Measurements from ENCODE around the gene ITPR1. TPM values are rescaled to one million over a fixed set of nuclear protein-coding genes. Genes with fewer than 3 reads are reported as not detected.

The ITPR1 gene
- polyA plus RNA-seq, 1 donor from 2014 or later = 2.1 TPM

- Histone ChIP-seq H4K20me1 (ENCODE audit: insufficient read depth) (no peaks in the 10 kb centered on the region), H3K9me3 (ENCODE audit: low read length) (no peaks in the 10 kb centered on the region), H3K79me2 (replicated peaks; ENCODE audit: insufficient read depth, low read length) (no peaks in the 10 kb centered on the region), H3K36me3 (ENCODE audit: insufficient read depth, low read length) (no peaks in the 10 kb centered on the region), H3F3A (ENCODE audit: insufficient read depth, low read length, poor library complexity, severe bottlenecking) (no peaks in the 10 kb centered on the region), H3K4me2 (ENCODE audit: low read length) (no peak overlapping the region), H3K9me2 (ENCODE audit: insufficient read depth, low read length) (no peaks in the 10 kb centered on the region), H3K27me3 (ENCODE audit: insufficient read depth, low read depth, low read length) (no peaks in the 10 kb centered on the region), H3K9ac (ENCODE audit: low read length) (no peak overlapping the region), H3K27ac (ENCODE audit: low read length) (no peak overlapping the region), H2AFZ (ENCODE audit: low read depth, low read length) (no peak overlapping the region), H3K4me3 (ENCODE audit: low read length) (no peak overlapping the region)
- TF ChIP-seq TAF1 (IDR thresholded peaks at IDR 0.05; ENCODE audit: low read depth) (no peak), EZH2 (IDR thresholded peaks at IDR 0.05; ENCODE audit: borderline replicate concordance, insufficient read depth, low read length, poor library complexity, severe bottlenecking) (no peak), RAD21 (conservative IDR thresholded peaks at IDR 0.05) (no peak), SMC3 (conservative IDR thresholded peaks at IDR 0.05; ENCODE audit: poor library complexity) (no peak), MXI1 (conservative IDR thresholded peaks at IDR 0.05; ENCODE audit: poor library complexity, severe bottlenecking) (no peak), POLR2AphosphoS5 (IDR thresholded peaks at IDR 0.05) (no peak)
Observed at GRCh38 chr3:4623421-4623999, 130.4 kb downstream of the ITPR1 start.

GRCh38 chr3:4627651-4628375, 134.7 kb downstream of the ITPR1 start:
- H3K27ac ChIP-seq (ENCODE audit: low read length) = no peak overlapping the region
- H3K4me3 ChIP-seq (ENCODE audit: low read length) = no peak overlapping the region
- no peaks in the 10 kb centered on the region for H3K27me3 ChIP-seq (ENCODE audit: insufficient read depth, low read depth, low read length)
- no peaks in the 10 kb centered on the region for H3K9me2 ChIP-seq (ENCODE audit: insufficient read depth, low read length)
- no peaks in the 10 kb centered on the region for H3K9me3 ChIP-seq (ENCODE audit: low read length)
- no peaks in the 10 kb centered on the region for H4K20me1 ChIP-seq (ENCODE audit: insufficient read depth)
- no peak overlapping the region for H3K4me2 ChIP-seq (ENCODE audit: low read length)
- H2AFZ ChIP-seq (ENCODE audit: low read depth, low read length) = no peak overlapping the region
- H3K9ac ChIP-seq (ENCODE audit: low read length) = no peak overlapping the region
- H3F3A ChIP-seq (ENCODE audit: insufficient read depth, low read length, poor library complexity, severe bottlenecking) = no peaks in the 10 kb centered on the region
- no peaks in the 10 kb centered on the region for H3K79me2 ChIP-seq (replicated peaks; ENCODE audit: insufficient read depth, low read length)
- no peaks in the 10 kb centered on the region for H3K36me3 ChIP-seq (ENCODE audit: insufficient read depth, low read length)
- TF ChIP-seq POLR2AphosphoS5 (IDR thresholded peaks at IDR 0.05) = no peak
- TF ChIP-seq RAD21 (conservative IDR thresholded peaks at IDR 0.05) = no peak
- TF ChIP-seq TAF1 (IDR thresholded peaks at IDR 0.05; ENCODE audit: low read depth) = no peak
- no peak for TF ChIP-seq MXI1 (conservative IDR thresholded peaks at IDR 0.05; ENCODE audit: poor library complexity, severe bottlenecking)
- TF ChIP-seq EP300 (conservative IDR thresholded peaks at IDR 0.05; ENCODE audit: poor library complexity, severe bottlenecking) = no peak
- no peak for TF ChIP-seq CTCF (IDR thresholded peaks at IDR 0.05; ENCODE audit: poor library complexity, severe bottlenecking)
- no peak for TF ChIP-seq REST (IDR thresholded peaks at IDR 0.05; ENCODE audit: borderline replicate concordance)
- no peak for TF ChIP-seq EZH2 (IDR thresholded peaks at IDR 0.05; ENCODE audit: borderline replicate concordance, insufficient read depth, low read length, poor library complexity, severe bottlenecking)
- TF ChIP-seq SMC3 (conservative IDR thresholded peaks at IDR 0.05; ENCODE audit: poor library complexity) = no peak

All from neural cell (in vitro differentiated cells).